Effector memory CD8-positive, alpha-beta T cell (primary cell): ENCODE results near the gene TRPM1.

ENCODE experiments used
- ATAC-seq: fragments of 150-1000 bp; cut with Tn5 transposase; replicated peaks from 2 replicates; pipeline ENCODE4 v1.10.0; 2021; ENCODE audit warnings: mild to moderate bottlenecking, moderate library complexity
- DNase-seq, 3 experiments: peaks; one replicate each; pipeline ENCODE4 v3.0.0; 2021
- H3K27ac Mint-ChIP-seq, 2 donors: one replicate each; pipeline ENCODE4 v1.8.0; 2022; ENCODE audit warnings: mild to moderate bottlenecking in 2 of 2, mixed read lengths in 2 of 2, moderate library complexity in 2 of 2
- H3K27me3 Mint-ChIP-seq, 2 donors: one replicate each; pipeline ENCODE4 v1.8.0; 2022; ENCODE audit warnings: mixed read lengths in 2 of 2
- H3K36me3 Mint-ChIP-seq: one replicate; pipeline ENCODE4 v1.8.0; 2022; ENCODE audit warnings: mild to moderate bottlenecking, moderate library complexity, mixed read lengths; ENCODE audit not compliant: insufficient read depth
- H3K4me1 Mint-ChIP-seq, 2 donors: one replicate each; pipeline ENCODE4 v1.8.0; 2022; ENCODE audit warnings: low read depth in 2 of 2, mixed read lengths in 2 of 2
- H3K4me3 Mint-ChIP-seq, 2 donors: one replicate each; pipeline ENCODE4 v1.8.0; 2022; ENCODE audit warnings: mild to moderate bottlenecking in 2 of 2, mixed read lengths in 2 of 2, moderate library complexity in 2 of 2
- H3K9me3 Mint-ChIP-seq, 2 donors: one replicate each; pipeline ENCODE4 v1.8.0; 2022; ENCODE audit warnings: mixed read lengths in 2 of 2

The TRPM1 gene

GRCh38 chr15:31084176-31084575 lies 17.3 kb downstream of the TRPM1 start:
- peaks cover 3 to 14% of the 10 kb centered on the region in 2 donors for H3K4me1 Mint-ChIP-seq
- H3K36me3 Mint-ChIP-seq: peaks cover 3% of the 10 kb centered on the region
- peaks cover 23 to 44% of the 10 kb centered on the region in 2 donors for H3K27me3 Mint-ChIP-seq
- no peak overlapping the region for H3K27ac Mint-ChIP-seq
- H3K9me3 Mint-ChIP-seq: no peaks in the 10 kb centered on the region
- ATAC-seq (no peak), DNase-seq (no peak)
- H3K4me3 Mint-ChIP-seq: no peak overlapping the region

- Mint-ChIP-seq H3K27ac (no peak overlapping the region), H3K27me3 (peaks cover 31 to 52% of the 10 kb centered on the region in 2 donors), H3K36me3 (peaks cover 3% of the 10 kb centered on the region), H3K4me1 (peaks cover 3 to 14% of the 10 kb centered on the region in 2 donors), H3K9me3 (no peaks in the 10 kb centered on the region), H3K4me3 (no peak overlapping the region)
- DNase-seq (no peak), ATAC-seq (no peak)
Measured at GRCh38 chr15:31083370-31083780, 18.1 kb downstream of the TRPM1 start.

GRCh38 chr15:31082771-31083369 lies 18.7 kb downstream of the TRPM1 start:
- Mint-ChIP-seq H3K4me1 (peaks cover 3 to 14% of the 10 kb centered on the region in 2 donors), H3K4me3 (no peak overlapping the region), H3K36me3 (peaks cover 3% of the 10 kb centered on the region), H3K9me3 (no peaks in the 10 kb centered on the region), H3K27ac (no peak overlapping the region), H3K27me3 (peaks cover 35 to 57% of the 10 kb centered on the region in 2 donors)
- DNase-seq (no peak), ATAC-seq (no peak)

GRCh38 chr15:31081588-31082250 lies 19.8 kb downstream of the TRPM1 start:
- H3K4me1 Mint-ChIP-seq: peaks cover 3 to 14% of the 10 kb centered on the region in 2 donors
- peak overlapping the region in 1 of 2 donors; percentile 5 for H3K4me3 Mint-ChIP-seq
- no peak for DNase-seq
- H3K36me3 Mint-ChIP-seq: peaks cover 3% of the 10 kb centered on the region
- H3K27ac Mint-ChIP-seq: no peak overlapping the region
- no peaks in the 10 kb centered on the region for H3K9me3 Mint-ChIP-seq
- H3K27me3 Mint-ChIP-seq: peaks cover 46 to 69% of the 10 kb centered on the region in 2 donors
- ATAC-seq: no peak

GRCh38 chr15:31081056-31081455 lies 20.5 kb downstream of the TRPM1 start:
- peaks cover 3 to 14% of the 10 kb centered on the region in 2 donors for H3K4me1 Mint-ChIP-seq
- peak overlapping the region in 1 of 2 donors; percentile 62 for H3K4me3 Mint-ChIP-seq
- peaks cover 51 to 74% of the 10 kb centered on the region in 2 donors for H3K27me3 Mint-ChIP-seq
- no peak overlapping the region for H3K27ac Mint-ChIP-seq
- DNase-seq: no peak
- H3K36me3 Mint-ChIP-seq: peaks cover 3% of the 10 kb centered on the region
- no peak for ATAC-seq
- H3K9me3 Mint-ChIP-seq: no peaks in the 10 kb centered on the region

- Mint-ChIP-seq H3K27me3 (peaks cover 51 to 74% of the 10 kb centered on the region in 2 donors), H3K4me3 (peak overlapping the region; percentile 54 to 62), H3K27ac (no peak overlapping the region), H3K9me3 (no peaks in the 10 kb centered on the region), H3K36me3 (peaks cover 3% of the 10 kb centered on the region), H3K4me1 (peaks cover 3 to 14% of the 10 kb centered on the region in 2 donors)
- DNase-seq (peak in 1 of 3 experiments; percentile 2), ATAC-seq (peak; percentile 21)
Measured at GRCh38 chr15:31080591-31081014, 20.9 kb downstream of the TRPM1 start.

- peaks cover 3 to 14% of the 10 kb centered on the region in 2 donors for H3K4me1 Mint-ChIP-seq
- H3K27ac Mint-ChIP-seq: no peak overlapping the region
- H3K4me3 Mint-ChIP-seq: peak overlapping the region in 1 of 2 donors; percentile 9
- H3K36me3 Mint-ChIP-seq: peaks cover under 1% of the 10 kb centered on the region
- ATAC-seq (no peak), DNase-seq (no peak)
- H3K27me3 Mint-ChIP-seq: peaks cover 51 to 71% of the 10 kb centered on the region in 2 donors
- no peaks in the 10 kb centered on the region for H3K9me3 Mint-ChIP-seq
Measured at GRCh38 chr15:31079519-31079918, 22.0 kb downstream of the TRPM1 start.

GRCh38 chr15:31078471-31078870 lies 23.1 kb downstream of the TRPM1 start:
- DNase-seq (no peak), ATAC-seq (no peak)
- Mint-ChIP-seq H3K4me3 (no peak overlapping the region), H3K9me3 (no peaks in the 10 kb centered on the region), H3K4me1 (peaks cover 3 to 11% of the 10 kb centered on the region in 2 donors), H3K27me3 (peaks cover 47 to 71% of the 10 kb centered on the region in 2 donors), H3K27ac (no peak overlapping the region), H3K36me3 (no peaks in the 10 kb centered on the region)

GRCh38 chr15:31077941-31078340 lies 23.6 kb downstream of the TRPM1 start:
- Mint-ChIP-seq H3K4me3 (no peak overlapping the region), H3K9me3 (no peaks in the 10 kb centered on the region), H3K36me3 (no peaks in the 10 kb centered on the region), H3K27me3 (peaks cover 50 to 68% of the 10 kb centered on the region in 2 donors), H3K27ac (no peak overlapping the region), H3K4me1 (peaks cover 3 to 11% of the 10 kb centered on the region in 2 donors)
- ATAC-seq (no peak), DNase-seq (no peak)

GRCh38 chr15:31077181-31077580 lies 24.3 kb downstream of the TRPM1 start:
- H3K36me3 Mint-ChIP-seq: no peaks in the 10 kb centered on the region
- no peak overlapping the region for H3K27ac Mint-ChIP-seq
- H3K27me3 Mint-ChIP-seq: peaks cover 50 to 61% of the 10 kb centered on the region in 2 donors
- DNase-seq: no peak
- no peaks in the 10 kb centered on the region for H3K9me3 Mint-ChIP-seq
- no peak for ATAC-seq
- H3K4me1 Mint-ChIP-seq: peaks cover 3 to 8% of the 10 kb centered on the region in 2 donors
- H3K4me3 Mint-ChIP-seq: no peak overlapping the region

GRCh38 chr15:31074321-31074720 lies 27.2 kb downstream of the TRPM1 start:
- DNase-seq (no peak), ATAC-seq (no peak)
- Mint-ChIP-seq H3K4me1 (no peaks in the 10 kb centered on the region), H3K27ac (no peak overlapping the region), H3K4me3 (no peak overlapping the region), H3K27me3 (peaks cover 34 to 50% of the 10 kb centered on the region in 2 donors), H3K36me3 (no peaks in the 10 kb centered on the region), H3K9me3 (no peaks in the 10 kb centered on the region)

- H3K4me3 Mint-ChIP-seq: no peak overlapping the region
- H3K27ac Mint-ChIP-seq: no peak overlapping the region
- no peaks in the 10 kb centered on the region for H3K4me1 Mint-ChIP-seq
- H3K27me3 Mint-ChIP-seq: peaks cover 5 to 21% of the 10 kb centered on the region in 2 donors
- no peak for ATAC-seq
- H3K9me3 Mint-ChIP-seq: no peaks in the 10 kb centered on the region
- no peaks in the 10 kb centered on the region for H3K36me3 Mint-ChIP-seq
- no peak for DNase-seq
Measured at GRCh38 chr15:31070867-31071266, 30.7 kb downstream of the TRPM1 start.

GRCh38 chr15:31069360-31070000 lies 32.0 kb downstream of the TRPM1 start:
- Mint-ChIP-seq H3K36me3 (no peaks in the 10 kb centered on the region), H3K27me3 (peaks cover 5 to 25% of the 10 kb centered on the region in 2 donors), H3K27ac (no peak overlapping the region), H3K9me3 (no peaks in the 10 kb centered on the region), H3K4me1 (no peaks in the 10 kb centered on the region), H3K4me3 (no peak overlapping the region)
- no peak for DNase-seq
- ATAC-seq: no peak
